GM12892 (cell line): ENCODE results near the gene DECR2.

Source experiments
- DNase-seq: peaks from one replicate; pipeline ENCODE4 v3.0.0; 2011; ENCODE audit not compliant: insufficient read length
- FAIRE-seq: peaks from 2 replicates; lab custom pipeline; 2011; peaks lifted over from hg19 to GRCh38; lab: Jason Lieb, UNC
- POLR2A ChIP-seq: IDR thresholded peaks from 2 replicates; pipeline ENCODE4 v1.6.1; 2011; ENCODE audit warnings: low read depth, low read length, control low read depth
- POLR2AphosphoS5 ChIP-seq: IDR thresholded peaks from 2 replicates; pipeline ENCODE4 v1.6.1; 2011; ENCODE audit warnings: low read depth, low read length, control low read depth
- TAF1 ChIP-seq: IDR thresholded peaks from 2 replicates; pipeline ENCODE4 v1.6.1; 2011; ENCODE audit warnings: low read depth, mild to moderate bottlenecking, control low read depth, low read length, borderline replicate concordance

Gene DECR2

GRCh38 chr16:368388-369158 lies 33.1 kb upstream of the DECR2 start:
- no peak for DNase-seq
- TF ChIP-seq TAF1 (no peak), POLR2AphosphoS5 (no peak), POLR2A (no peak)
- FAIRE-seq = no peak

GRCh38 chr16:369275-369865 lies 32.3 kb upstream of the DECR2 start:
- TF ChIP-seq POLR2A (no peak), POLR2AphosphoS5 (no peak), TAF1 (no peak)
- DNase-seq (no peak), FAIRE-seq (peak; percentile 30)

GRCh38 chr16:369866-370436 lies 31.7 kb upstream of the DECR2 start:
- DNase-seq = no peak
- FAIRE-seq = no peak
- TF ChIP-seq POLR2A (no peak), TAF1 (no peak), POLR2AphosphoS5 (no peak)

GRCh38 chr16:370443-370842 lies 31.2 kb upstream of the DECR2 start, which contains the start of gene MRPL28:
MRPL28 (minus strand) TSS chr16:370538; CDS start chr16:370218, 320 bp downstream.
- peak; percentile 99 for FAIRE-seq
- peak; percentile 98 for DNase-seq
- TF ChIP-seq TAF1 = no peak
- no peak for TF ChIP-seq POLR2A
- no peak for TF ChIP-seq POLR2AphosphoS5

GRCh38 chr16:370979-371514 lies 30.6 kb upstream of the DECR2 start:
- DNase-seq (peak; percentile 60), FAIRE-seq (peak; percentile 60)
- TF ChIP-seq TAF1 = no peak
- no peak for TF ChIP-seq POLR2A
- TF ChIP-seq POLR2AphosphoS5 = no peak

- TF ChIP-seq POLR2AphosphoS5 = no peak
- no peak for TF ChIP-seq TAF1
- no peak for TF ChIP-seq POLR2A
- DNase-seq = no peak
- FAIRE-seq = no peak
These were observed 30.0 kb upstream of the DECR2 start for GRCh38 chr16:371515-372301.

GRCh38 chr16:372302-372983 lies 29.2 kb upstream of the DECR2 start:
- DNase-seq (no peak), FAIRE-seq (no peak)
- no peak for TF ChIP-seq POLR2A
- no peak for TF ChIP-seq POLR2AphosphoS5
- TF ChIP-seq TAF1 = no peak

GRCh38 chr16:373020-373598 lies 28.6 kb upstream of the DECR2 start:
- FAIRE-seq = no peak
- TF ChIP-seq TAF1 (no peak), POLR2A (no peak), POLR2AphosphoS5 (no peak)
- DNase-seq = no peak

GRCh38 chr16:373848-374615 lies 27.7 kb upstream of the DECR2 start:
- DNase-seq (no peak), FAIRE-seq (no peak)
- TF ChIP-seq POLR2AphosphoS5 (no peak), TAF1 (no peak), POLR2A (no peak)

GRCh38 chr16:374616-374926 lies 27.1 kb upstream of the DECR2 start:
- no peak for FAIRE-seq
- DNase-seq = no peak
- no peak for TF ChIP-seq POLR2AphosphoS5
- TF ChIP-seq TAF1 = no peak
- TF ChIP-seq POLR2A = no peak

GRCh38 chr16:375212-375611 lies 26.5 kb upstream of the DECR2 start:
- TF ChIP-seq POLR2A = no peak
- TF ChIP-seq TAF1 = no peak
- no peak for TF ChIP-seq POLR2AphosphoS5
- no peak for FAIRE-seq
- no peak for DNase-seq
